Amniotic epithelial cell (primary cell): ENCODE measurements around the gene DIP2C.
"Not testable (repeated sequence)": the region's sequence is repeated elsewhere in the genome, so short reads cannot be mapped to it uniquely, and the experiment has no call there.

Source experiments
- DNase-seq: peaks from one replicate; pipeline ENCODE4 v3.0.0-alpha.2; 2010; ENCODE audit warnings: low read depth

The DIP2C gene

DNA sequence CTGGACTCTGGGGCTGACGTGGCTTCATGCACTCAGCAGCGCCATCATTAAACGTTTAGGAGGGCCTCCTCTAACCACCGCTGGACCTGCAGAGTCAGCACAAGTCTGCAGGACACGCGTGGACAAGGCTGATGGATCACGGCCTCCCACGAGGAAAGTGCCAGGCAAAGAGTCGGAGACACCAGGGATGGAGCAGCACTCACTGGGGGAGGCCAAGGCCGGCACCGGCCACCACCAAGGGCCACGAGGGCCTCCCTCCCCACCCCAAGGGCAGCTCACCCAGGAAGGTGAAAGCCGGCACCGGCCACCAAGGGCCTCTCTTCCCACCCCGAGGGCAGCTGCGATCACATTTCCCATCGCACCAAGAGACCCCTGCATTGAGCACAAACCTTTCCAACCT, 91.5 kb downstream of the DIP2C start:
- no peak for DNase-seq

DNA sequence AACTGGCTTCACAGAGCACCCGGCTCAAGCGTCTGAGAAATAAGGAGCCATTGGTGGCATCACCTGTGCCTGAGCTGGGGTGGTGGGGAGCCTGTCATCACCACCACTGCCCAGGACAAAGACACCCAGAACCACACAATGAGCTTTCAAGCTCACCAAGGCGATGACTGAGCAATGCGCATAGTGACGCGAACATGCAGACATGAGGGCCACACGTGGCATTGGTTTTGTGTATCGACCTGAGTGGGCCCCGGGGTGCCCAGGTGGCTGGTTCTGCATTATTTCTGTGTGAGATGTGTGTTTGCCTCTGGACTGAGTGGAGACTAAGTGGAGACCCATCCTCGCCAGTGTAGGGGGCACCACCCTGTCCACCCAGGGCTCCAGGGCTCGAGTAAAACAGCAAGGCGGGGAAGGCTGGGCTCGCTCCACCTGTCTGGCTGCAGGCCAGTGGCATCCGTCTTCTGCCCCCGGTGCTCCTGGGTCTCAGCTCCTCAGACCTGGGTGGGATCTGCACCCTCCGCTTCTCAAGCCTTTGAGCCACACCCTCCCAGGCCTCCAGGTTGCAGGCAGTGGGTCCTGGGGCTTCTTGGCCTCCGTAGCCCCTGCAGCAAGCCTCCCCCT, 92.6 kb downstream of the DIP2C start:
- DNase-seq, result no peak

DNA sequence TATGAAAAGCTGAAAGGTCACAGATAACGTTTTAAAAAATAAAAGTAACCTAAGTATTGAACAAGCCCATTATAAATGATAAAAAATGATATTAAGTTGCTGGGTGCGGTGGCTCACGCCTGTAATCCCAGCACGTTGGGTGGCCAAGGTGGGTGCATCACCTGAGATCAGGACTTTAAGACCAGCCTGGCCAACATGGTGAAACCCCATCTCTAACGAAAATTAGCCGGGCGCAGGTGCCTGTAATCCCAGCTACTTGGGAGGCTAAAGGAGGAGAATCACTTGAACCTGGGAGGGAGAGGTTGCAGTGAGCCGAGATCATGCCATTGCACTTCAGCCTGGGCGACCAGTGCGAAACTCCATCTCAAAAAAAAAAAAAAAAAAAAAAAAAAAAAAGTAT, 93.3 kb downstream of the DIP2C start:
- not testable (repeated sequence) for DNase-seq

DNA sequence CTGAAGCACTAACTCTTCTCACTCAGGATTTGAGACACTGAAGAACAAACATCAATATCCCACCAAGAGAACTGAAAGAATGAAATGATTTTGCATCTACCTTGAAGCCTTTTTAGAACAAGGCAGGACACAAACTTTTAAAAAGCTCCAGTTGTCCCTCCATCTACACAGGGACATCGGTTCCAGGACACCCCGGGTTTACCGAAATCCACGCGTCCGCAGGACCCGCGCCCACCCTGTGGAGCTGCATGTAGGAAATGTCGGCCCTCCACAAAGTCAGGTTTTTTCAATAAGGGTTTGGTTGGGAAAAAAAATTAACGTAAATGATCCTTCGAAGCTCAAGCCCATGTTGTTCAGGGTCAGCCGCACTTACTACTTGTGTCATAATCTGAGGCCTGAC, 94.0 kb downstream of the DIP2C start:
- no peak for DNase-seq

DNA sequence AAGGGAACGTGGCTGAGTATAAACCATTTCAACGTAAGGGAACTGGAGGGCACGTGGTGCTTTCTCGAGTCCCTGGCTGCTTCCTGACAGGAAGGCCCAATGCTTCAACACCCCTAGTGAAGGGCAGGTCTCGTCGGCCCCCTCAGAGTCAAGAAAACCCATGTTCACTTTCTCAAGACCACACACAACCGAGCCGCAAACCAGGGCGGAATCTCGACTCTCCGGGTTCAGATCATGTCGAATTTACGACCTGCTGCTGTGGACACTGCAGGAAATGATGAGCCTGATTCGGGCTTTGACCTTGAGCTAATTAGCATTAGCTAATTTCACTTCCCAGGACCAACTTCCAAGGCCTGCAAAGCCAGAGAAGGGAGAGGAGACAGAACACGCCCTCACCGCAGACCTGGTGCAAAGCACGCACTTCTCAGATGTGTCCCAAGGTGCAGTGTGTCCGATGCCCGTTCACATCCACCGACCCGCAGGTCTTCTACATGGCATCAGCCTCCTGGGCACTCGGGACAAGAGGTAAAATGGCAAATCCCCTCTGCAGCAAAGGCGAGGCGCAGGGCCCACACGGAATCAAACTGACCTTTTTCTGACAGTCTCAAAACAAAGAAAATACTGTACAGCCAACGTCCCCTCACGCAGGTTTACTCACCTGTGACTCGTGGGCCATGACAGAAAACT, 94.7 kb downstream of the DIP2C start:
- no peak for DNase-seq

DNA sequence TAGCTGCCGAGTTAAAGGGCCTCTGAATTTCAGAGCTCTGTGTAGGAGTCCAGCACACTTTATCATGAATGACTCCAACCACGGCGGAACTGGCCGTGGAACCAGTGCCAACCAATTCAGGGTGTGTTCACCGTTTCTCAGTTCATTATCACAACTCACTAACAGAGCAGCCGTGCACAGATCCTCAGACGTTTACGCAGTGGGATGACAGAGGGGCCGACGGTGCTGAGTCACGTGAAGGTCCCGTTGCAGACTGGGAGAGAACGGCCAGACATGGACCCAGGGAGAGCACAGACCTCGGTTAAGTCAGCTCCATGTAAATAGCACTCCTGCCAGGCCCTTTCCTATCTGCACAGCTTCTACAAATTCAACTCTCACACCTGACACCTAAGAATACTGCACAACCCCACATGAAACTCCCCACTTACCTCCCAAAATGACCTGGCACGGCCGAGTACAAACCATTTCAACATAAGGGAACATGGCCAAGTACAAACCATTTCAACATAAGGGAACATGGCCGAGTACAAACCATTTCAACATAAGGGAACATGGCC, 95.5 kb downstream of the DIP2C start:
- DNase-seq, result peak; percentile 77

DNA sequence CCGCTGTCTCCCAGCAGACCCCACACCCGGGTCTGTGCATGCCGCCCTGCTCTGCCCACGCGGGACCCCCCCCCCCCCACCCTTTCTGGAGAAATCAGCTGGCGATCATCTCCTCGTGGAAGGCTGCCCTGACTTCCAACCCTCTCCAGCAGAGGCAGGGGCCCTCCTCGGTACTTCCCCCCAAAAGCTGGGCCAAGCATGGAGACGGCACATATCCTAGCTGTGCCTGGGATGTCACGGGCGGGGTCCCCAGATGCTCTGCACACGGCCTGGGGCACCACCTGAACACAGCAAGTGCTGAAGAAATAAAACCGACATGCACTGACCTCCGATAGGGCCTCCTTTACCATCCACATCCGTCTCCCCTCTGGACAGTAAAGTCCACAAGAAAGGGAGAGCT, 96.0 kb downstream of the DIP2C start:
- DNase-seq, result no peak

DNA sequence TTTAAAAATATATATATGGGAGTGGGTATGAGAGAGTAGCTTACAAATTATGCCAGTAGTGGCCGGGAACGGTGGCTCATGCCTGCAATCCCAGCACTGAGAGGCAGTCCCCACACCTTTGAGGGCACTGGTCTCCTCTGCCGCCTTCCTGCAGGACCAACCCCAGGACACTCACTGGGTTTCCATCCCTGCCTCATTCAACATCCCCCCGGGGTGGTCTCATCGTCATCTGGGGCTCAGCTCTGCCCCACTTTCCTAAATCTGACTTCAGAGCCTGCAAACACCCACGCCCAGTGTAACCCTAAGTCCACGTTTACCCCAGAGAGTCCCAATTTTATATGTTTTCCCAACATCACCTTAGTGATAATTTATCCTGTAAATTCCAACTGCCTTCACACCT, 96.5 kb downstream of the DIP2C start:
- no peak for DNase-seq

DNA sequence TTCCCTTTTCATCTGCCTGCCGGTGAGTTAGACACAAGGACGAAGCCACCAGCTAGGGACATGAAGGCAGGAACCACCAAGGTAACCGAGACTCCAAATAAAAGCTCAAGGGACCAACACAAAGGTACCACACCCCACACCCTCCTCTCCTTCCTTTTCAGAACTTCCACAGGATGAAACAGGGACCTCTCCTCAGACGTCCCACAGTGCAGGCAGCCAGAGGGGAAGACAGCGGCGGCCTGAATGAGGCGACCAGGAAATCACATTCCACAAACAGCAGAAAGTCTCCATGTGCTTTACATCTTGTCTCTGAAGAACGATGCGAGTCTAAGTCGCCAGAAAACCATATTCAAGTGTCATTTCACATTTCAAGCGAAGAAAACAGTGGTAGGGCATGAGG, 97.8 kb downstream of the DIP2C start:
- DNase-seq, result no peak

DNA sequence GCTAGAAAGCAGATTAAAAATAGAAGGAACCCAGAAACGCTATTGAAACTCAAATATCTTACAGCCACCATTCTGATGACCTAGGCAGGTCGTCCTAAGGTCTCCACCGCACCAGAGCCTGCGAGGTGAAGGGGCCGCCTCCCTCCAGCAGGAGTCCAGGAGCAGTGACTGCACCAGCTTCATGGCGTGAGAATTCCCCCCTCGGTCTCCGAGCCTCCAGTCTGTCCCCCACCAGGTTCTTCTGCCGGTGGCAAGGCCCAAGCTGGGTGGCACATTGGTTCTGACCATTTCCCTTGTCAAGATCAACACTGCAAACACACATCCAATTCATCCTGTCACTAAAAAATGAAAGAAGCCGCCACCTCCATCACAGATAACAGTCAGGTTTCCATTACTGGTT, 98.7 kb downstream of the DIP2C start:
- no peak for DNase-seq

DNA sequence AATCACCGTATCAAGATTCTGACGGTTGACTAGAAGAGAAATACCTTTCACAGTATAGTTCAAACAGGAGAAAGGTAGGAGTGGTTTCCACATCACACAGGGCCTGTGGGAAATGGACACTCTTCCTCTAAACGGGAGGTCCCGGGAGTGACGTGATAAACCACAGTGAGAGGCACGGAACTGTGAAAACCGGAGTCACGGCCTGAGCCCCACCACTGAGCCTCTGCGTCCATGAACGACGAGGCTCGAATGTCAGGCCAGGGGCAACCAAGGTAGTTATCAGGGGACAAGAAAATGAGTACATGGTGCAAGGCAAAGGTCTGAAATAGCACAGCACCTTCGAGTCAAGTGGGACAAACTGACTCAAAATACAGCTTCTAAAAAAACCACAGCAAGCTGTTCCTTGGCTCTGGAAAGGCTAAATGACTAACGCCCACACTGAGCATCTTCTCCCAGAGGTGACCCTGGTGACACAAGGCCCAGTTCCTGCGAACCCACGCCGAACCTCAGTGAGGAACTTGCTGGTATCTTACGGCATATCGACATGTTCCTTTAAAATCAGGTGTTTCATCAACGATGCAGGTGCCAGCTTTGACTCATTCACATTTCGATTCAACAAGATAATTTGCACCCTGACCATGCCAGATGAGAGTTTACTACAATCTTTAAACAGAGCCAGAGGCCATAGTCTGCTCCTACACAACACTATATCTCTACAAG, 99.3 kb downstream of the DIP2C start:
- DNase-seq, result no peak

DNA sequence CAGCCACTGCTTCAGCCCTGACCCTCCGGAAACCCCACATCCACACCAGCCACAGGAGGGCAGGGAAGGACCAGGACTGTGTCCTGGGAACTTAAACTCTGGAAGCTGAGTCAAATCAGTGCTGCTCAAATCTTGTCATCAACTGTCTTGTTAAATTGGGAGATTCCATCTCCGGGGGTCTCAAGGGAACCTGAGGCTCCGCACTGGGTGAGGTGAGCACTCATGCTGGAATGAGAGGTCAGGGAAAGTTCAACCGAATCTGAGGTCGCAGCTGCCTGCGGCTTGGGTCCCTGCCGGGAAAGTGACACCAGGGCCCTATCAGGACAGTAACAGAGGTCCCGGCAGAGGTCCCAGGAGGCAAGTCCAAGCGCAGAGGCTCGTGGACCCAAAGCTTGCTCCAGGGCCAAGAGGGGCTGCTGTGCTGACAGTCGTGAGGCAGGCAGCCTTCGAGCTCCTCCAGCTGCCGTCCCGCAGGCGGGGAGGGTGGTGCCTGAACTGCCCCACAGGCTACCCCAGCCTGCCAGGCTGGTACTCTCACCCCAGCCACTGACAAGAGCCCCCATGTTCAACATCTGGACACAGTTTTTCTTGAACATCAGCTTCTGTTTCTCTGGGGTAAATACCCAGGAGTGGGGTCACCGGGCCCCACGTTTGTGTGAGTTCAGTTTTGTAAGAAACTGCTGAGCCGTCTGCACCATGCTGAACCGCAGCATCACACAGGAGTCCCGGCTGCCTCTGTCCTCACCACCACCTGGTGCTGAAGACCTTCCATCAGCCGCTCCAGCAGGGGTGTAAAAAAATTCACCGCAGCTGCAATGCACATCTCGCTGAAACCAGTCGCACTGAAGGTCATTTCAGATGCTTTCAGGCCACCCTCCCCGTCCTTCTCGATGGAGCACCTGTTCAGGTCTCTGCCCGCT, 101.0 kb downstream of the DIP2C start:
- DNase-seq, result peak; percentile 16

DNA sequence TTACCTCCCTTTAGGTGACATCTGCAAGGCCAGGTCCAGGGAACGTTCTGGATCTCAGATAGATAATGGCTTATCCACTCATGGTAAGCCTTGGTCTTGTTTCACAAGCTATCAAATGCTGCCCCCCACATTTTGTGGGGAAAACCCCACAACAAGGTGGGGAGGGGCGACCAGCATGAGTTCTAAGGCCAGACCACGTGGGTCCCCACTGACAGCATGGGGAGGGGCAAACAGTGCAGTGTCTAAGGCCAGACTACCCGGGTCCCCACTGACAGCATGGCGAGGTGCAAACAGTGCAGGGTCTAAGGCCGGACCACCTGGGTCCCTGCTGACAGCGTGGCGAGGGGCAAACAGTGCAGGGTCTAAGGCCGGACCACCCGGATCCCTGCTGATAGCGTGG, 102.8 kb downstream of the DIP2C start:
- no peak for DNase-seq

DNA sequence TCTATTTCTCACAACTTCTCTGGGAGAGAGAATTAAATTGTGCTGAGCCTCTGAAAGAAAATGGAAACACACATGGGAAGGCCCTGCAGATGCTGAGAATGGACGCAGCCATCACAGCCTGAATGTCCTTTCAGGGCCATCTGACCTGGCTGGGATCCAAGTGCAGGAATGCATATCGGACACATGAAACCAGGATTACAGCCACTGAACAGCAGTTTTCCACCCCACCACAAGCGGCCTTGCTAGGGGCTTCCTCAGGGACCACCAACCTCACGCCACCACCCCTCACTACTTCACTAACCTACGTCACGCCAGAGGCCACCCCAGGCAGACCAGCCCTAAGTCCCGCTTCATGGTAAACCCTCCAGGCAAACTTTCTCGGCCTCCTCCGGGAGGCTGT, 103.3 kb downstream of the DIP2C start:
- DNase-seq, result no peak

DNA sequence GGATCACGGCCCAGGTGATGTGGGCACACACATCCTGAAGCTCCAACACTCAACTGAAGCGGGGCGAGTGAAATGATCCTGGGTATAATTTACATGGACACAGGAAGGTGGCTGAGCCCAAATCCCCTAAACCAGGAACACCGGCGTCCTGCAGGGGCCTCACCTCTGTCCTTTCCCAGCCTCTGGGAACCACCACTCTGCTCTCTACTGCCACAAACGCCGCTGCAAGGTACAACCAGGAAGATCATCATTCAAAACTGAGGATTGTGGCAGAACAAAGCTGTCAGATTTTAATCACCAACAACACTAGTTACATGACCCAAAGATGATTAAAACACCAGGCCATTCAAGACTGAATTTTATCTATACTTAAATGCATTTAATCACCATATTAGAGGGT, 104.0 kb downstream of the DIP2C start:
- DNase-seq, result no peak

DNA sequence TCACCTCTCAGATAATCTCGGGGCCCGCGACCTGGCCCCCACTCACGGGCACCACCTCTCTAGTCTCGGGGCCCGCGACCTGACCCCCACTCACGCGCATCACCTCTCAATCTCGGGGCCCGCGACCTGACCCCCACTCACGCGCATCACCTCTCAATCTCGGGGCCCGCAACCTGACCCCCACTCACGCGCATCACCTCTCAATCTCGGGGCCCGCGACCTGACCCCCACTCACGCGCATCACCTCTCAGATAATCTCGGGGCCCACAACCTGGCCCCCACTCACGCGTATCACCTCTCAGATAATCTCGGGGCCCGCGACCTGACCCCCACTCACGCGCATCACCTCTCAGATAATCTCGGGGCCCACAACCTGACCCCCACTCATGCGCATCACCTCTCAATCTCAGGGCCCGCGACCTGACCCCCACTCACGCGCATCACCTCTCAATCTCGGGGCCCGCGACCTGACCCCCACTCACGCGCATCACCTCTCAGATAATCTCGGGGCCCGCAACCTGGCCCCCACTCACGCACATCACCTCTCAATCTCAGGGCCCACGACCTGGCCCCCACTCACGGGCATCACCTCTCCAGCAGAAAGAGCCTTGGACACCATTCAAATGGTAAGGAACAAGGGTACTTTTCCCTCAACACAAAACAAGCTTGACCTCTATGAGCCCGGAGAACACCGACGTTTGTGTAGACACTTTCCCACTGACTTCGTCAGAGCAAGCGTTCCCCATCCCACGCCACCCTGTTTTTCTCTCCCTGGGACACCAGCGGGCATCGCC, 104.8 kb downstream of the DIP2C start:
- DNase-seq, result not testable (repeated sequence)

DNA sequence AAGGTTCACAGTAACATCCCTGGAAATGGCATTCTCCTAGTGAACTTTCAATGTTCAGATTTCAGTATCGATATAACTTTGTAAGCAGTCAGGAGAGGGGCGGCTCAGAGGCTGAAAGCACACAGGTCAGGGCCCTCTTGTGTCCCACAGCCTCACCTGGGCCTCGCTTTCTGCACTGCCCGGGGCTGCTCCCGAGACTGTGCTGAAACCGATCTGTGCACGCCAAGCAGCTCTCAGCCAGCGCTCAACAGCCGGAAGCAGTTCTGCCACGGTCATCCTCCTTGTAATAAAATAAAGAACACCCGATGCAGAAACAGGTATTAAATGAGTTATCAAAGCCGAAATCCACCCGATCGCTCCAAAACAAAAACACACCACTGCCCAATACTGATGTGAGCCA, 106.0 kb downstream of the DIP2C start:
- no peak for DNase-seq

DNA sequence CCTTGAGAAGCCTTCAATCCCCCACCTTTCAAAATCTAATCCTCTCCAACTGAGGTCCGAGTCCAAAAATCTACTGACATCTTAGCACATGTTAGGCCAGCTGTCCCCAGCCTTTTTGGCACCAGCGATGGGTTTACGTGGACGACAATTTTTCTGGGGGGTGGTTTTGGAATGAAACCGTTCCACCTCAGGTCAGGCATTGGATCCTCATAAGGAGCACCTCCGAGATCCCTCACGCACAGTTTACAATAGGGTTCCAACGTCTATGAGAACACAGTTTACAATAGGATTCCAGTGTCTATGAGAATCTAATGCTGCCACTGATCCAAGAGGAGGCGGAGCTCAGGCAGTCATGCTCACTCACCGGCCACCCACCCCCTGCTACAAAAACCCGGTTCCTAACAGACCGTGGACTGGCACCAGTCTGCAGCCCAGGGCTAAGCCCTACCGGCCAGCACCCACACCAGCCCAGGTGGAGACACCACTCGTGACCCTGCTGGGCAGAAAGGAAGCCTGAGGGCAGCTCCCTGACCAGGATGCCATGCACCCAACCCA, 107.6 kb downstream of the DIP2C start:
- DNase-seq, result no peak

DNA sequence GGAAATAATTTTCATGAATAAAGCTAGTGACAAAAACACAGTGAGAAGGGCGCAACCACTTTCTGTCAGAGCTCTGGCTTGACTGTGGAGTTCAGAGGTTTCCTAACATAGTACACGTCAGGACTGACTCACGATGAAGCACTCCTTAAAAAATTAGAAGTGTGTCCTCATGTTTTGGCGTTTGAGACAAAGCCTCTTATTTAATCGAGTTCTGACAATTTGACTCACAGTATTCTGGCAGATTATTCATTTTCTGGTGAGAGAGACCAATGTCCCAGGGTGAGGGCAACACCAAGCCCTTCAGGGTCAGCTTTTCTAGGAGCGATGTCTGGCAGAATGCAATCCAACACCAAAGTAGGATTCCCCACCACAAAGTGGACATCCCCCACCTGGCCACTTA, 108.7 kb downstream of the DIP2C start:
- DNase-seq, result peak; percentile 85

DNA sequence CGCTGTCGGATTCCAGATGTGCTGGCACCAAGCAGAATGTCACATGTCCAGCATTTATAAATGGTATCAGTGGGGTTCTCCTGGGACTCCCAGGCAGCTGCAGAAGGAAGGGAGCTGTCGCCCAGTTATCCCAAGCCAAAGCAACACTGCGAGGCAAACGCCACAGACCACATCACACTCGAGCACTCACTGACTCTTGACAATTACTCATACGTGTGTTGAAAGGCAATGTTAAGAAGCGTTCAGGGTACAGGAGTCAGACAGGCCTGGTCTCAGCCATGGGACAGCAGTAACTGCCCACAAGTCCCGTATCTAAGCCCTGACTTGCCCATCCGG, 113.4 kb downstream of the DIP2C start:
- DNase-seq, result peak; percentile 25
